Lower leg skin (tissue), 3 donors: ENCODE measurements around the gene EPHB3.

Experiments used
- CTCF ChIP-seq, 3 donors: fragments of 450-650 bp; IDR thresholded peaks; one replicate each; pipeline ENCODE4 v1.5.1; 2016; ENCODE audit warnings: antibody characterized with exemption in 3 of 3, mild to moderate bottlenecking in 3 of 3, moderate library complexity in 2 of 3
- POLR2A ChIP-seq, 2 donors: fragments of 450-650 bp; IDR thresholded peaks; one replicate each; pipeline ENCODE4 v1.6.1; 2016 to 2017; ENCODE audit warnings: antibody characterized with exemption in 2 of 2, mild to moderate bottlenecking in 1 of 2, moderate library complexity in 1 of 2

GRCh38 chr3:184560531-184560930 is 1.1 kb upstream of the EPHB3 start:
- TF ChIP-seq CTCF (IDR thresholded peaks at IDR 0.05) (no peak), POLR2A (IDR thresholded peaks at IDR 0.05) (no peak)
